Embryonic facial prominence (tissue), 1 donor: Measurements from ENCODE around the gene EXOSC7.
"Not testable (repeated sequence)": the region's sequence is repeated elsewhere in the genome, so short reads cannot be mapped to it uniquely, and the experiment has no call there.

Source experiments
- DNase-seq: peaks from one replicate; pipeline ENCODE4 v3.0.0-alpha.2; 2016; ENCODE audit errors: extremely low spot score

Gene EXOSC7

GRCh38 chr3:45023675-45024074 lies 47.6 kb downstream of the EXOSC7 start:
- DNase-seq, result no peak

- no peak for DNase-seq
Measured at GRCh38 chr3:45024542-45025255, 48.7 kb downstream of the EXOSC7 start.

DNA sequence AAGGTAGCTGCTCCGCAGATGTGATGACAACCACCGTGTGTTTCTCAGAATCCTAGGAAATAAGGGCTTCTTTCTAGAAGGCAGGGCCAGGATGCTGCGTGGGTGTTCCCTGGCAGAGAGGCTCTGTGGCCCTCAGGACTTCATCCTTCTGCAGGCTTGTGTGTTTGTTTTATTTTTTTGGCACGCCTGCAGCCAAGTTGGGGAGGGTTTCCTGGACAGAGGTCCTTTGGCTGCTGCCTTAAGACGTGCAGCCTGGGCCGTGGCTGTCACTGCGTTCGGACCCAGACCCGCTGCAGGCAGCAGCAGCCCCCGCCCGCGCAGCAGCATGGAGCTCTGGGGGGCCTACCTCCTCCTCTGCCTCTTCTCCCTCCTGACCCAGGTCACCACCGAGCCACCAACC lies 50.0 kb downstream of the EXOSC7 start, which contains the start of gene CLEC3B:
CLEC3B (plus strand) TSS at position 266 of the 400 bp plus-strand sequence; CDS start at position 326, 60 bp downstream.
- DNase-seq, result no peak

- no peak for DNase-seq
Measured at GRCh38 chr3:45026957-45027356, 50.9 kb downstream of the EXOSC7 start.

DNA sequence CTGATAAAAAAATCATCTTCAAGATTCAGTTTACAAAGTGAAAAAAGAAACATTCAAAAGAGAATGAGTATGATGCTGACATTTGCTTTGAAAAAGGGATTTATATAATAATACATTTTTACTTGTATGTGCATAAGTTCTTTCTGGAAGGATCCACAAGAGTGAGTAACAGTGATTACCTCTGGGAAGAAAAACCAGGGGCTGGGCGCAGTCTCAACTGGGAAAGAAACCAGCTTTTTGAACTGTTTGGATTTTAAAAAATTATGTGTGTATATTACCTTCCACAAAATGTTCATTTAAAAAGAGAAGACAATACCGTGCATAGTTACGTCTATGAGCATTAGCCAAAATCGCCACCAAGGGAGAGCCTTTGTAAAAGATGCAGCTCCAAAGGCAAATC lies 51.4 kb downstream of the EXOSC7 start:
- no peak for DNase-seq

DNA sequence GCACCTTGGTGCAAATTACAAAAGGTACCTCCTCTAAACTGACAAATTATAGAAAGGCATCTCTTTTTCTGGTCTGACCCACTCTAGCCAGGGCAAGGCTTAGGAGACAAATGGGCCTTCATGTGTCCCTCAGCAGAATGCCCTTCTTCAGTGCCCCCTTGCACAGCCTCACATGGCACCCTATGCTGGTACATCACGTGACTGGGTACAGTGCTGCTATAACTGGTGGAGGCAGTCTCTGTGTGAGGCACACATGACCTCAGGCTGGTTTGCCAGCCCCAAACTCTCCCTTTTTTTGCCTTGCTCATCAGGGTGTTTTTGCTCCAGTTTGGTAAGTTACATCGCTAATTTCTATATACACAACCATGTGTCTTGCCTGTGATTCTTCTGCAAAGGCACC lies 53.2 kb downstream of the EXOSC7 start:
- no peak for DNase-seq

DNA sequence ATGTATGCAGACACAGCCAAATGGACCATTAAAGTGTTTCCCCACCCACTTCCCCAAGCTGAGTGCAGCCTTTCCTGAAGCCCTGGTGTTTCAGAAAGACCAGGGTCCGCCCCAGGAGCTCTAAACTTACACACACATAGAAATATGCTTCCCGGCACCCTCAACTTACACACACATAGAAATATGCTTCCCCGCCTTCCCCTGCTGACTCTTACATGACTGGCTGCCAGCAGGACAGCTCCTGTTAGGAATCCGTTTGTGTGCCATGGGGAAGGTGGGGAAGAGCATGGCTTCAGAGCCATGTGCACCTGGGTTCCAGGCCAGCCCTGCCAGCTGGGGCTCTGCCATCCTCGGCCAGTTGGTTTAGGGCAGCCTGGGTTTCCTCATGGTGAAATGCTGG lies 53.6 kb downstream of the EXOSC7 start:
- DNase-seq, result no peak

- DNase-seq, result no peak
Measured at GRCh38 chr3:45031531-45031930, 55.5 kb downstream of the EXOSC7 start.

DNA sequence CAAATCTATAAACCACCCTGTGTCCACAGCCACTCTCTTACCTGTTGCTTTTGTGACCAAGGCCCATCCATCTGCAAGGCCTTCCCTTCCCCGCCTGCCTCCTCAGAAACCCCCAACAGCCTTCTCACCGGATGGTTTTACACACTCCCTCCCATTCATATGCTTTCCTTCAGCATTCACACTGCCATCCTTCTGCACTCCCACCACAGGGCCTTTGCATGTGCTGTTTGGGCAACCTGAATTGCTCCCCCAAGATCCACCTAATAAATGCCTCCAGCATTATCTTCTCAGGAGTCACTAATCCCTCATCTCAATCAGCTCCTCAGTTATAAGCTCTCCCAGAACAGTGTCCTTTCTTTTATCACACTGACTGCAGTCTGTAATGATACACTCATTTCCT lies 56.1 kb downstream of the EXOSC7 start:
- no peak for DNase-seq

- no peak for DNase-seq
Measured at GRCh38 chr3:45033791-45034190, 57.7 kb downstream of the EXOSC7 start.

GRCh38 chr3:45034612-45035252 lies 58.7 kb downstream of the EXOSC7 start:
- DNase-seq, result no peak

DNA sequence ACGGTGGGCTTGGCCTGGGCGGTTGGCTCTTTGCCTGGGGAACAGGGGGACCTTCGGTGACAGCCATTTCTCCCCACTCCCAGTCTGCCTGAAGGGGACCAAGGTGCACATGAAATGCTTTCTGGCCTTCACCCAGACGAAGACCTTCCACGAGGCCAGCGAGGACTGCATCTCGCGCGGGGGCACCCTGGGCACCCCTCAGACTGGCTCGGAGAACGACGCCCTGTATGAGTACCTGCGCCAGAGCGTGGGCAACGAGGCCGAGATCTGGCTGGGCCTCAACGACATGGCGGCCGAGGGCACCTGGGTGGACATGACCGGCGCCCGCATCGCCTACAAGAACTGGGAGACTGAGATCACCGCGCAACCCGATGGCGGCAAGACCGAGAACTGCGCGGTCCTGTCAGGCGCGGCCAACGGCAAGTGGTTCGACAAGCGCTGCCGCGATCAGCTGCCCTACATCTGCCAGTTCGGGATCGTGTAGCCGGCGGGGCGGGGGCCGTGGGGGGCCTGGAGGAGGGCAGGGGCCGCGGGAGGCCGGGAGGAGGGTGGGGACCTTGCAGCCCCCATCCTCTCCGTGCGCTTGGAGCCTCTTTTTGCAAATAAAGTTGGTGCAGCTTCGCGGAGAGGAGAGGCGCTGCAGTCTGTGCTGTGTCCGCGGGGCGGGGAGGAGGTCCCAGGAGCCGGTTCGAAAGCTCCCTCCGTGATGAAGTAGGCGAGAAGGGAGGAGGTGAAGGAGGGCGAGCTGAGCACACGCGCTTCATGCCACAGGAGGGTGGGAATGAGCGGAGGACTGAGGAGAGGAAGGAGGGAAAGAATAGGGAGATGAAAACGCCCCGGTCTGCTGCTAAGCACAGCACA lies 59.6 kb downstream of the EXOSC7 start:
- no peak for DNase-seq

- peak; percentile 85 for DNase-seq
Measured at GRCh38 chr3:45037720-45038455, 61.8 kb downstream of the EXOSC7 start.

DNA sequence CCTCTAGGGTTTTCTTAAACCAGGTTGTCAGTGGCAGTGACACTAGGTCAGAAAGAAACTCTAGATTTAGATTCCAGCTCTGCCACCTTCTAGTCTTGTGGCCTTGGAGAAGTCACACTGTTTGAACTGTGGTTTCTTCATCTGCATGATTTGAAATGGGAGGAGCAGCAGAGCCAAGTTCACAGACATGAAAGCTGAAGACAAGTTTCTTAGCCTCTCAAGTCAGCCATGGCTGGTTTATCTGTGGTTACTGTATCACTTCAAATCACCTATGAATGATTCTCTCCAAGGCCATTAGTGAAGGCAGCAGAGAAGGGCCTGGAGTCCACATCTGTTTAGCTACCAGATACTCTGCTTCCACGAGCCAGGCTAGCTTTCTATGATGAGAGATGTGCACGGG lies 65.6 kb downstream of the EXOSC7 start:
- DNase-seq, result no peak

GRCh38 chr3:45042162-45042561 lies 66.1 kb downstream of the EXOSC7 start:
- DNase-seq, result no peak

DNA sequence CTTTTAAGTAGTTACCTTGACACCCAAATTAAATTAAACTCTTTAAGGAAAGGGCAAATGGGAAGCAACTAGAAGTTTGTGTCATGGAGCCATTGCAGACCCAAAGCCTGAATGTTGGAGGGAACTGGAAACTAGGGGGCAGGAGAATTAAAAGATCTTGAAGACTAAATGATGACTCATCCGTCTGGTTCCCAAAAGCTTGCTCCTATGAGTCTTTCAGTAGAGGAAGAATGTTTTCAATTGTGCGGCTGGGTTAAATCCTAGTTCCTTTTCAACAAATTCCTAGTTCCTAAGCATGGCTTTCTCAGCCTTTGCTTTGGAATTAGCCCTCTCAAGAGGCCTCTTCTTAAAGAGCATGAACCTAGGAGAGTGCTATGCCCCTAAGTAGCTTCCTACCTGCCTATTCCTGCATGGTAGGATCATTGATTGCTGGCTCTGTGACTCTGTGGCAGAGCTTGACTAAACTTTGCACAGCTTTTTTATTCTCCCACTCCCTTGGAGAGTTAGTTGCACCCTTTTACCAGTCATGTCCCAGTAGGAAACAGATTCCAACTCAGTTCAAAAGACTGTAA lies 67.8 kb downstream of the EXOSC7 start:
- DNase-seq, result no peak

- no peak for DNase-seq
Measured at GRCh38 chr3:45048244-45048643, 72.2 kb downstream of the EXOSC7 start.

DNA sequence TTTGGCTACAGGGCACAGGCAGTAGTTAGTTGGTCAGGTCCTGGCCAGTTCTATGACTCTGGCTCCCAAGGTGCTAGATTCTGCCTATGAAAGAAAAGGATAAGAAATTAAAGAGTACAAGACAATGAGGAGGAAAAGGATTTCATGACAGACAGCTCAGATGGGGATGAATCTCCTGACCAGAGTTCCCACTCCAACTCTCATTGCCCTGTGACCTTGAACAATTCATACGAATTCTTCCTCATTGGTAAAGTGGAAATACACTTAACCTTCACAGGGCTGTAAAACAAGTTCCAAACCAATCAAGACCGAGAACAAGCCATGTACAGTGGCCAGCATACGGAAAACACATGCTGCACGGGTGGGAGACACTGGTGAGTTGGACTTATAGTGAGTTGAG lies 73.8 kb downstream of the EXOSC7 start:
- no peak for DNase-seq

DNA sequence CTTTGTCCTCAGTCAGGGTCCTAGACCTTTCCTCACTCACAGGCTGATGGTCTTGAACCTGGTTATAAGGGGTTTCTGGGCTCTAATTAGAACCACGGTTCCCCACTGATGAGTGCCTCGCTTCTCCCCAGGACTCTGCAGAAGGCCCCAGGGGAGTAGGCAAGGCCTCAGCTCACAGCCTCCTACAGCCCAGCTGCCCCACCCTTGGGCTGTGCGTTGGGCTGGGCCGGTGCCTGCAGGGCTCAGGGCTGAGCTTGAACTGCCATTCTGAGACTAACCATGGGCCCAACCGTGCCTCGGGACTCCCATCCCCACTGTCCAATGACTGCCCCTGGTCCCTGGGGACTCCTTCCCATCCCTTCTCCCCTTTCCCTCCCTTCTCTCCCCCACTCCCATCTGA lies 75.6 kb downstream of the EXOSC7 start:
- DNase-seq, result no peak

GRCh38 chr3:45053805-45054195 lies 77.8 kb downstream of the EXOSC7 start:
- not testable (repeated sequence) for DNase-seq

DNA sequence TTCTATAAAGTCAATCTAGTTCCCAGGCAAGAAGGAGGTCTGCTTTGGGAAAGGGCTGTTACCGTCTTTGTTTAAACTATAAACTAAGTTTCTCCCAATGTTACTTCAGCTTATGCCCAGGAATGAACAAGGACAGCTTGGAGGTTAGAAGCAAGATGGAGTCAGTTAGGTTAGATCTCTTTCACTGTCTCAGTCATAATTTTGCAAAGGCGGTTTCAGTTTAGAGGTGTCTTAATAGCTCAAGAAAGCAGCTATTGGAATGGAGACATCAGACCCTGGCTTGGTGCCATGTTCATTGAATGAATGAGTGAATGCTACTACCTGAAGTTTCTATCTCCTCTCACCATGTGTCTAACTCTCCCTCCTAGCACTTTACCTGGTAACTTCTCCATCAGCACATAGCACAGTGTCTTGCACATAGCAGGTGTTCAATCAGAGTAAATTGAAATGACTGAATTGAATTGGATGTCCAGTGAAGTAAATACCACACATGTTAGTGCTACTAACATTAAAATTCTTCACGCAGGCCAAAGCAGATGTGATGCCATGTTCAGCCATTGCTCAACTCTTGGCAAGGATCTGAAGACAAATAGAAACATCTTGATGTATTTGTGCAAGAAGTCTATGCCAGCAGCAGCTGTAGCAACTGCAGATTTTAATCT lies 78.3 kb downstream of the EXOSC7 start:
- no peak for DNase-seq
